Stimulated activated naive CD4-positive, alpha-beta T cell (primary cell): ENCODE measurements around the gene ALDH1L1.

Experiments used
- DNase-seq, 6 experiments: peaks; one replicate each; lab custom pipeline; 2025; lab: John Stamatoyannopoulos, UW

ALDH1L1 gene

DNA sequence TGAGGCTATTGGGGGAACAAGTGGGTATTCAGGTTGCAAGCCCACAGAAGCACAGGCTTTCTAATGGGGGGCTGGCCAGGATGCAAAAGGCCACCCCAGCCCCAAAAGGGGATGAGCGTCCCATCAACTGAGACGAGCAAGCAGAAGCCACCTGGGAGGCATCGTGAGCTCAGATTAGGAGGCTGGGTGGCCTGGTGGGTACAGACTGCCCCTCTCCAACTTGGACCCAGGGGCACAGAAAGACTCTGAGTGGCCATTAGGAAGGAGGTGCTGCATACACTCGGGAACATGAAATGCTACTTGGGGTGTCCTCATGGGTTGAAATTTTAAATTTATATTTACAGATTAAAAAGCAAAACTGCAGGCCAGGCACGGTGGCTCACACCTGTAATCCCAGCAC is 125.5 kb downstream of the ALDH1L1 start:
- no peak for DNase-seq

DNA sequence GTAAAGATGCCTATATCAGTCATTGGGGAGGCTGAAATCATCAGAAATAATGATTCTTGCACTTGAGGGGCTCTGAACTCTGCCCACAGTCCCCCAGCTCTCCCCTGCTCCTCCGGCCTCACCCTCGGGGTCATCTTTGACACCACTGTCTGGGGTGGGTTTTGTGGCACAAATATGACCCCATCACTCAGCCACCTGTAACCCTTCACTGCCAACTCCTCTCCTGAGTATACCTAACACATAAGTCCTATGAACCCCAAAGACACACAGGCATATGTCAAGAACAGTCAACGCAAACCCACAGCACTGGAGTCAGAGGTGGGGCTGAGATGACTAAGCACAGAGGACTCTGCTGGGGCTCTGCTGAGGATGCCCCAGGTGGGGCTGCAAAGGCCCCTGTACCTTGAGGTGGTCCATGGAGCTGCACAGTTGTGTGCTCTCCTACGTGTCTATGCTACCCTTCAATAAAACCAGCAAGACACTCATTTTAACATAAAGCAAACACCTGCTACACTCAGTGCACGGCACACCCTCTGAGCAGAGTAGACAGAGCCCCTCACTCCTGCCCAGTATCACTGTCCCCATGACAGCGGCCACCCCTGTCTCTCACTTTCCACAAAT is 126.3 kb downstream of the ALDH1L1 start:
- no peak for DNase-seq
